Fibroblast of villous mesenchyme (primary cell): ENCODE results near the gene FOXN4. TPM values are rescaled to one million over a fixed set of nuclear protein-coding genes. Genes with fewer than 3 reads are reported as not detected.

Experiments
- DNase-seq: peaks from one replicate; pipeline ENCODE4 v3.0.0-alpha.2; 2010; ENCODE audit warnings: low read depth
- H3K4me3 ChIP-seq: 2 replicates; pipeline ENCODE4 v1.5.1; 2011; ENCODE audit warnings: low read depth, mild to moderate bottlenecking, low read length
- CTCF ChIP-seq: IDR thresholded peaks from 2 replicates; pipeline ENCODE4 v1.5.1; 2012; ENCODE audit warnings: low read depth, mild to moderate bottlenecking, low read length; ENCODE audit not compliant: insufficient read depth
- total RNA-seq: library from RNA; depleted of rRNA; stranded (reverse); fragments of >200 nt; gene quantifications from 2 replicates; pipeline ENCODE4 v1.2.3, GENCODE V29; 2012

FOXN4 gene
- total RNA-seq, 1 donor, result not detected

GRCh38 chr12:109307051-109307450 lies 2.0 kb downstream of the FOXN4 start:
- no peak overlapping the region for H3K4me3 ChIP-seq
- DNase-seq, result no peak
- TF ChIP-seq CTCF, result no peak

- no peak for DNase-seq
- TF ChIP-seq CTCF, result no peak
- no peak overlapping the region for H3K4me3 ChIP-seq
These were observed 3.5 kb downstream of the FOXN4 start for GRCh38 chr12:109305547-109305946.

- DNase-seq, result no peak
- H3K4me3 ChIP-seq, result no peak overlapping the region
- no peak for TF ChIP-seq CTCF
These were observed 4.6 kb downstream of the FOXN4 start for GRCh38 chr12:109304485-109304884.

GRCh38 chr12:109302770-109303169 lies 6.3 kb downstream of the FOXN4 start:
- TF ChIP-seq CTCF, result no peak

GRCh38 chr12:109302358-109302757 lies 6.7 kb downstream of the FOXN4 start:
- TF ChIP-seq CTCF, result no peak
- no peak for DNase-seq
- H3K4me3 ChIP-seq, result no peak overlapping the region

More at GRCh38 chr12:109302770-109303169, 6.3 kb downstream of the FOXN4 start:
- no peak for DNase-seq
- no peak overlapping the region for H3K4me3 ChIP-seq

GRCh38 chr12:109301643-109302168 lies 7.4 kb downstream of the FOXN4 start:
- no peak for TF ChIP-seq CTCF
- H3K4me3 ChIP-seq, result no peak overlapping the region
- DNase-seq, result no peak

- DNase-seq, result no peak
- TF ChIP-seq CTCF, result no peak
- H3K4me3 ChIP-seq, result no peak overlapping the region
These were observed 9.2 kb downstream of the FOXN4 start for GRCh38 chr12:109299849-109300248.
